ENCODE measurements around the gene ALX4. TPM values are rescaled to one million over a fixed set of nuclear protein-coding genes. Genes with fewer than 3 reads are reported as not detected.

Gene ALX4
- polyA plus RNA-seq, 4 donors, result 0.04 TPM; not detected in 3

- Histone ChIP-seq H3K9me3 (ENCODE audit: control insufficient read depth in 2 of 2, insufficient read depth in 1 of 2, low read depth in 1 of 2, low read length in 1 of 2) (peaks cover 0 to 5% of the 10 kb centered on the region in 2 donors), H3K27ac (ENCODE audit: low read depth in 1 of 3, low read length in 2 of 3) (no peak overlapping the region), H3K4me3 (ENCODE audit: low read depth in 1 of 3, low read length in 3 of 3) (no peak overlapping the region), H3K36me3 (ENCODE audit: control insufficient read depth in 3 of 3, insufficient read depth in 2 of 3, low read depth in 1 of 3, low read length in 3 of 3) (peaks cover 0 to 3% (median 2%) of the 10 kb centered on the region in 3 donors), H3K27me3 (ENCODE audit: control insufficient read depth in 3 of 3, insufficient read depth in 3 of 3, low read length in 3 of 3) (no peaks in the 10 kb centered on the region), H3K4me1 (ENCODE audit: control insufficient read depth in 3 of 3, insufficient read depth in 2 of 3, low read depth in 1 of 3, low read length in 2 of 3) (no peaks in the 10 kb centered on the region)
- FAIRE-seq (no peak), DNase-seq (no peak)
- 81 to 95% (median 93%) methylated on average over 6 of the region's 6 CpGs for WGBS, 3 donors
Measured at GRCh38 chr11:44250421-44250820, 59.5 kb downstream of the ALX4 start.

DNA sequence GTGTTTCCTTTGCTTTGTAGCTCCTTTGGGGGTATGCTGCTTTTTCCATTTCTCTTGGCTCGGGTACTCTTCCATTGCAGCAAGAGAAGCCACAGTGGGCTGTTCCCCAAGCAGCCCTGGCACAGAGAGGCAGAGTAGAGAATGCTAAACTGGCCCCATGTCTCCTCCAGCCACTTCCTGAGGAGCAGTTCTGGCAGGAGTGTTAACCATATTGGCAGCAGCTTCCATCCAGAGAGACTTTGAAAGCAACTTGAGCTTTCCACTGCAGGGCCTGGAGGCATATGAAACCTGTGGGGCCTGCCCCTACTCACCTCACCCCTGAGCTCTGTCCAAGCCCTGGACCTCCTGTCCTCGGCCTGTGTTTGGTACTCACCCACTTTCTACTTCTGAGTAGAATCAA lies 61.8 kb downstream of the ALX4 start:
- Histone ChIP-seq H3K27me3 (ENCODE audit: control insufficient read depth in 3 of 3, insufficient read depth in 3 of 3, low read length in 3 of 3) (no peaks in the 10 kb centered on the region), H3K36me3 (ENCODE audit: control insufficient read depth in 3 of 3, insufficient read depth in 2 of 3, low read depth in 1 of 3, low read length in 3 of 3) (peaks cover 0 to 7% (median 4%) of the 10 kb centered on the region in 3 donors), H3K4me3 (ENCODE audit: low read depth in 1 of 3, low read length in 3 of 3) (no peak overlapping the region), H3K4me1 (ENCODE audit: control insufficient read depth in 3 of 3, insufficient read depth in 2 of 3, low read depth in 1 of 3, low read length in 2 of 3) (peaks cover 0 to 6% (median 0%) of the 10 kb centered on the region in 3 donors), H3K27ac (ENCODE audit: low read depth in 1 of 3, low read length in 2 of 3) (no peak overlapping the region), H3K9me3 (ENCODE audit: control insufficient read depth in 2 of 2, insufficient read depth in 1 of 2, low read depth in 1 of 2, low read length in 1 of 2) (peaks cover 0 to 3% of the 10 kb centered on the region in 2 donors)
- no peak for DNase-seq
- 88 to 100% (median 96%) methylated on average over 2 of the region's 2 CpGs for WGBS, 3 donors
- no peak for FAIRE-seq

DNA sequence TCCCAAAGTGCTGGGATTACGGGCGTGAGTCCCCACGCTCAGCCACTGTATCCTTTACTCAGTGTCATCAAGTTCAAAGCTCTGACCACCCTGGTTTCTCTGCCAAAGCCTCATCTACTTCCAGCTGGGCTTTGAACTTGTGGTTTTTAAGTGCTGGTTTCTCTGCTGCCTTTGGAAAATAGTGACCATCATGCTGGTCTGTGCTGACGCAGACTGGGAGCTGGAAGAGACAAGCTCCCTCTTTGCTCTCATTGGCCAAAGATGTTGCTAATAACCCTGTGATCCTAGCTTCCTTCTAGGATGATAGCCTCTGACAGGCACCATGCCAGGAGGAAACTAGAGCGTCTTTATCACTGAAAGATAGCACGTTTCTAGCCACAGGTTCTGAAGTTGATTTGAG lies 62.4 kb downstream of the ALX4 start:
- no peak overlapping the region for H3K4me3 ChIP-seq (ENCODE audit: low read depth in 1 of 3, low read length in 3 of 3)
- H3K36me3 ChIP-seq (ENCODE audit: control insufficient read depth in 3 of 3, insufficient read depth in 2 of 3, low read depth in 1 of 3, low read length in 3 of 3), result peaks cover 0 to 9% (median 4%) of the 10 kb centered on the region in 3 donors
- peaks cover 0 to 7% (median 0%) of the 10 kb centered on the region in 3 donors for H3K4me1 ChIP-seq (ENCODE audit: control insufficient read depth in 3 of 3, insufficient read depth in 2 of 3, low read depth in 1 of 3, low read length in 2 of 3)
- no peak for FAIRE-seq
- 66 to 74% (median 74%) methylated on average over 6 of the region's 6 CpGs for WGBS, 3 donors
- peaks cover 0 to under 1% of the 10 kb centered on the region in 2 donors for H3K9me3 ChIP-seq (ENCODE audit: control insufficient read depth in 2 of 2, insufficient read depth in 1 of 2, low read depth in 1 of 2, low read length in 1 of 2)
- no peak overlapping the region for H3K27ac ChIP-seq (ENCODE audit: low read depth in 1 of 3, low read length in 2 of 3)
- no peaks in the 10 kb centered on the region for H3K27me3 ChIP-seq (ENCODE audit: control insufficient read depth in 3 of 3, insufficient read depth in 3 of 3, low read length in 3 of 3)
- DNase-seq, result no peak

DNA sequence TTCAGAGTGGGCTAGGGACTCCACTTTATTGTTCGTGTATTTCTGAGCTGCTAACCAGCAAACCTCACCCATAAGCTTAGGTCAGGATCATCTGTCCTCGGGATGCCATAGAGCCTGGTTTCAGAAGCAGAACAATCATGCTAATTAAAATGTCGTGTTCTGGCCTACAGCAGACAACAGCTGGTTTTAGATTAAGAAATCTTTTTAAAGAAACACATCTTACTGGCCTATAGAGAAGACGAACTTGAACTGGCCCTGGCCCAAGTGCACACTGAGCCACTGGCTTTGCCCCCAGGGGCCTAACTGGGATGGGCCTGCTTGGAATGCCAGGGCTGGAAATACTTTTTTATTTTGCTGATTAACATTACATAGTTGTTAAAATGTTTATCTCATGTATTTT lies 63.2 kb downstream of the ALX4 start:
- H3K36me3 ChIP-seq (ENCODE audit: control insufficient read depth in 3 of 3, insufficient read depth in 2 of 3, low read depth in 1 of 3, low read length in 3 of 3), result peaks cover 0 to 9% (median 4%) of the 10 kb centered on the region in 3 donors
- no peak for DNase-seq
- no peak for FAIRE-seq
- H3K27me3 ChIP-seq (ENCODE audit: control insufficient read depth in 3 of 3, insufficient read depth in 3 of 3, low read length in 3 of 3), result no peaks in the 10 kb centered on the region
- H3K27ac ChIP-seq (ENCODE audit: low read depth in 1 of 3, low read length in 2 of 3), result no peak overlapping the region
- 66 to 82% (median 80%) methylated on average over 4 of the region's 4 CpGs for WGBS, 3 donors
- no peak overlapping the region for H3K4me3 ChIP-seq (ENCODE audit: low read depth in 1 of 3, low read length in 3 of 3)
- H3K4me1 ChIP-seq (ENCODE audit: control insufficient read depth in 3 of 3, insufficient read depth in 2 of 3, low read depth in 1 of 3, low read length in 2 of 3), result peaks cover 0 to 7% (median 0%) of the 10 kb centered on the region in 3 donors
- H3K9me3 ChIP-seq (ENCODE audit: control insufficient read depth in 2 of 2, insufficient read depth in 1 of 2, low read depth in 1 of 2, low read length in 1 of 2), result no peaks in the 10 kb centered on the region

DNA sequence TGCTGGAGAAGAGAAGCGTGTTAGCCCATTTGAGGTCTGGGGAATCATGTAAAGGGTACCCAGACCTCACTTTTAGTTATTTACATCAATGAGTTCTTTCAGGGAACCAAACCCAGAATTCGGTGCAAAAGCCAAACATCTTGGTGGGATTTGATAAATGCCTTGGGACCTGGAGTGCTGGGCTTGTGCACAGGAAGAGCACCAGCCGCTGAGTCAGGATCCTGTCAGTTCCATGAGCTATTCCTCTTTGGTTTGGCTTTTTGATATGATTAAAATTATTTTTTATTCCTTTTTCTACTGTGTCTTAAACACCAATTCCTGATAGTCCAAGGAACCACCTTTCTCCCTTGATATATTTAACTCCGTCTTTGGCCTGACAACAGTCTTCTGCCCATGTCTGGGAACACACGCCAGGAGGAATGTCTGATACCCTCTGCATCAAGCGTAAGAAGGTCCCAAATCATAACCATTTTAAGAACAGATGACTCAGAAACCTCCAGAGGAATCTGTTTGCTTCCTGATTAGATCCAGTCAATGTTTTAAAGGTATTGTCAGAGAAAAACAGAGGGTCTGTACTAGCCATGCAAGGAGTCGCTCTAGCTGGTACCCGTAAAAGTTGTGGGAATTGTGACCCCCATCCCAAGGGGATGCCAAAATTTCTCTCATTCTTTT lies 65.2 kb downstream of the ALX4 start:
- 90 to 96% (median 96%) methylated on average over 8 of the region's 8 CpGs for WGBS, 3 donors
- Histone ChIP-seq H3K27me3 (ENCODE audit: control insufficient read depth in 3 of 3, insufficient read depth in 3 of 3, low read length in 3 of 3) (no peaks in the 10 kb centered on the region), H3K4me3 (ENCODE audit: low read depth in 1 of 3, low read length in 3 of 3) (no peak overlapping the region), H3K9me3 (ENCODE audit: control insufficient read depth in 2 of 2, insufficient read depth in 1 of 2, low read depth in 1 of 2, low read length in 1 of 2) (no peaks in the 10 kb centered on the region), H3K27ac (ENCODE audit: low read depth in 1 of 3, low read length in 2 of 3) (no peak overlapping the region), H3K4me1 (ENCODE audit: control insufficient read depth in 3 of 3, insufficient read depth in 2 of 3, low read depth in 1 of 3, low read length in 2 of 3) (peaks cover 0 to 7% (median 0%) of the 10 kb centered on the region in 3 donors), H3K36me3 (ENCODE audit: control insufficient read depth in 3 of 3, insufficient read depth in 2 of 3, low read depth in 1 of 3, low read length in 3 of 3) (peaks cover 3 to 7% (median 6%) of the 10 kb centered on the region in 3 donors)
- DNase-seq, result no peak
- FAIRE-seq, result no peak

DNA sequence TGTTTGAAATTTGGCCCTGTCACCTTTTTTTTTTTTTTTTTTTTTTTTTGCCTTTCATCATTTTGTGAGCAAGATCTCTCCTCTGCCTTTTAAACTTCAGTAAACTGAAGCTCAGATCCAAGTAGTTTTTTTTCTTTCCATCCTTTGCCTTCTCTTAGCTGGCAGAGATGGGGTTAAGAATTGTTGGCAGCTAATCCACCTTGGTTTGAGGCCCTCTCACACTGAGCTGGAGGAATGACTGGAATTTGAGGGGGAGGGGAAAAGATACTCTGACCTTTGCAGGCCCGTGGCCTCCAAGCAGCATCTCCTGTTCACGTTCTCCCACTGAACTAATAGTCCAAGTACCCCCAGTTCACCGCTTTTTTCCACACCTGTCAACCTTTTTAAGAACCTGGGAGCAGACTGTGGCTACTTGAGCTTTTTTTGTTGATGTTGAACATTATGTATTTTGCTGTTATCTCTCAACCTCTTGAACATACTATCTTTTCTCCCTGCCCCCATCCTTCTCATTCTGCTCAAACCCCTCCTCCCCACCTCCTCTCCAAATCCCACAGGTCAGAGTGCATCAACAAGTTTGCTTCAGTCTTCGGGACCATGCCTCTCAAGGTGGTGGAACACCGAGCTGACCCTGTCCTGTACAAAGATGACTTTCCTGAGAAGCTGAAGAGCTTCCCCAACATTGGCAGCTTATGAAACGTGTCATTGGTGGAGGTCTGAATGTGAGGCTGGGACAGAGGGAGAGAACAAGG lies 66.2 kb downstream of the ALX4 start:
- FAIRE-seq, result no peak
- H3K4me1 ChIP-seq (ENCODE audit: control insufficient read depth in 3 of 3, insufficient read depth in 2 of 3, low read depth in 1 of 3, low read length in 2 of 3), result peaks cover 0 to 7% (median 0%) of the 10 kb centered on the region in 3 donors
- WGBS, 3 donors, result 72 to 84% (median 79%) methylated on average over 6 of the region's 6 CpGs
- H3K27me3 ChIP-seq (ENCODE audit: control insufficient read depth in 3 of 3, insufficient read depth in 3 of 3, low read length in 3 of 3), result no peaks in the 10 kb centered on the region
- peaks cover 3 to 9% (median 6%) of the 10 kb centered on the region in 3 donors for H3K36me3 ChIP-seq (ENCODE audit: control insufficient read depth in 3 of 3, insufficient read depth in 2 of 3, low read depth in 1 of 3, low read length in 3 of 3)
- H3K9me3 ChIP-seq (ENCODE audit: control insufficient read depth in 2 of 2, insufficient read depth in 1 of 2, low read depth in 1 of 2, low read length in 1 of 2), result no peaks in the 10 kb centered on the region
- H3K27ac ChIP-seq (ENCODE audit: low read depth in 1 of 3, low read length in 2 of 3), result no peak overlapping the region
- H3K4me3 ChIP-seq (ENCODE audit: low read depth in 1 of 3, low read length in 3 of 3), result no peak overlapping the region
- peak in 1 of 2 donors; percentile 49 for DNase-seq

DNA sequence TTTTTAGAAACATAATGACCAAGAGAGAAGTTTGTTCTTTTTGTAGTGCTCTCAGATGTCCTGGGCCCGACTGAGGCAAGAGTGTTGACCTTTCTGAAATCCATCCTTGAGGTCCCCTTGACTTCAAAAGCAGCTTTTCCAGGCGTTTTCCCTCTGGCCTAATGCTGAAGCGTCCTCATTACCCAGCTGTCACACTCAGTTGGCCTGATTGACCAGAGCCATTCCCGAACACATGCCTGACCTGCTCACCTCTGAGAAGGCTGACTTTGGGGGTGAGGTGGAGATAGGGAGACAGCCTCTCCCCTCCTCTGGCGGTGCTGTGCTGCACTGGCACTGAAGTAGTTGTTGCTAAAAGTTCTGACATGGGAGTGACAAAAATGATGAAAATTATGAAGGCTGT lies 66.9 kb downstream of the ALX4 start:
- H3K27ac ChIP-seq (ENCODE audit: low read depth in 1 of 3, low read length in 2 of 3), result no peak overlapping the region
- H3K4me3 ChIP-seq (ENCODE audit: low read depth in 1 of 3, low read length in 3 of 3), result no peak overlapping the region
- WGBS, 3 donors, result 74 to 88% (median 87%) methylated on average over 5 of the region's 5 CpGs
- no peaks in the 10 kb centered on the region for H3K27me3 ChIP-seq (ENCODE audit: control insufficient read depth in 3 of 3, insufficient read depth in 3 of 3, low read length in 3 of 3)
- H3K9me3 ChIP-seq (ENCODE audit: control insufficient read depth in 2 of 2, insufficient read depth in 1 of 2, low read depth in 1 of 2, low read length in 1 of 2), result no peaks in the 10 kb centered on the region
- no peak for DNase-seq
- no peak for FAIRE-seq
- peaks cover 0 to 7% (median 0%) of the 10 kb centered on the region in 3 donors for H3K4me1 ChIP-seq (ENCODE audit: control insufficient read depth in 3 of 3, insufficient read depth in 2 of 3, low read depth in 1 of 3, low read length in 2 of 3)
- peaks cover 3 to 9% (median 6%) of the 10 kb centered on the region in 3 donors for H3K36me3 ChIP-seq (ENCODE audit: control insufficient read depth in 3 of 3, insufficient read depth in 2 of 3, low read depth in 1 of 3, low read length in 3 of 3)

GRCh38 chr11:44241851-44242250 lies 68.1 kb downstream of the ALX4 start:
- 93 to 98% (median 98%) methylated on average over 6 of the region's 6 CpGs for WGBS, 3 donors
- H3K4me3 ChIP-seq (ENCODE audit: low read depth in 1 of 3, low read length in 3 of 3), result no peak overlapping the region
- FAIRE-seq (no peak), DNase-seq (no peak)
- H3K27me3 ChIP-seq (ENCODE audit: control insufficient read depth in 3 of 3, insufficient read depth in 3 of 3, low read length in 3 of 3), result no peaks in the 10 kb centered on the region
- H3K9me3 ChIP-seq (ENCODE audit: control insufficient read depth in 2 of 2, insufficient read depth in 1 of 2, low read depth in 1 of 2, low read length in 1 of 2), result no peaks in the 10 kb centered on the region
- peaks cover 3 to 9% (median 6%) of the 10 kb centered on the region in 3 donors for H3K36me3 ChIP-seq (ENCODE audit: control insufficient read depth in 3 of 3, insufficient read depth in 2 of 3, low read depth in 1 of 3, low read length in 3 of 3)
- H3K4me1 ChIP-seq (ENCODE audit: control insufficient read depth in 3 of 3, insufficient read depth in 2 of 3, low read depth in 1 of 3, low read length in 2 of 3), result peaks cover 0 to 7% (median 0%) of the 10 kb centered on the region in 3 donors
- H3K27ac ChIP-seq (ENCODE audit: low read depth in 1 of 3, low read length in 2 of 3), result no peak overlapping the region
